ENCODE results near the gene ZNF837. TPM values are rescaled to one million over a fixed set of nuclear protein-coding genes. Genes with fewer than 3 reads are reported as not detected.

ZNF837 gene
- total and polyA plus RNA-seq, 2 of the 13 experiments (the other 11 are each of a cell fraction or from before 2014, with no cell fraction given), result 0.29 to 1.3 TPM

DNA sequence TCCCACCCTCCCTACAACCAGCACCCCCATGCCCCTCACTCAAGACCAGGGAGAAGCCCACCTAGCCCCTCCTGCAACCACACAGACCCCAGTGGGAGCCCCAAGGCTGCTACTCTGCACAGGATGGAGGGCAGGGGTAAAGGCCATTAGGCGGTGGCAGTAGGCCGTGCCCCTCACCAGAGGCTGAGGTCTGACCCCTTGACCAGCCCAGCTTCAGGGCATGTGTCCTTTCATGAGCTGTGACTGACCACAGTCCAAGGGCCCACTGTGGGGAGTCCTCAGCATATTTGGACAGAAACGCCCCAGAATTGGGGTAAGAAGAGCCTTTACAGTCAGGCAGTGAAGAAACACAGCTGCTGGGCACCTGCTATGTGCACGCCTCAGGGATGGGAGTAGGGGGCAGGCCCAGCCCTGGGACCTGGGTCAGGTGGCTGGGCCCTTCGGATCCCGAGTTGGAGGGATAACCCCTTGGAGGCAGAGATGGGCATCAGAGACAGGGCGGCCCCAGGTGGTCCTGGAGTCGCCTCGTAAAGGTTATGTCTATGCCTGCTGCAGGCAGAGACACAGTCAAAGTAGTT lies 4.6 kb upstream of the ZNF837 start (continued):
- TF ChIP-seq, protein P1, sequence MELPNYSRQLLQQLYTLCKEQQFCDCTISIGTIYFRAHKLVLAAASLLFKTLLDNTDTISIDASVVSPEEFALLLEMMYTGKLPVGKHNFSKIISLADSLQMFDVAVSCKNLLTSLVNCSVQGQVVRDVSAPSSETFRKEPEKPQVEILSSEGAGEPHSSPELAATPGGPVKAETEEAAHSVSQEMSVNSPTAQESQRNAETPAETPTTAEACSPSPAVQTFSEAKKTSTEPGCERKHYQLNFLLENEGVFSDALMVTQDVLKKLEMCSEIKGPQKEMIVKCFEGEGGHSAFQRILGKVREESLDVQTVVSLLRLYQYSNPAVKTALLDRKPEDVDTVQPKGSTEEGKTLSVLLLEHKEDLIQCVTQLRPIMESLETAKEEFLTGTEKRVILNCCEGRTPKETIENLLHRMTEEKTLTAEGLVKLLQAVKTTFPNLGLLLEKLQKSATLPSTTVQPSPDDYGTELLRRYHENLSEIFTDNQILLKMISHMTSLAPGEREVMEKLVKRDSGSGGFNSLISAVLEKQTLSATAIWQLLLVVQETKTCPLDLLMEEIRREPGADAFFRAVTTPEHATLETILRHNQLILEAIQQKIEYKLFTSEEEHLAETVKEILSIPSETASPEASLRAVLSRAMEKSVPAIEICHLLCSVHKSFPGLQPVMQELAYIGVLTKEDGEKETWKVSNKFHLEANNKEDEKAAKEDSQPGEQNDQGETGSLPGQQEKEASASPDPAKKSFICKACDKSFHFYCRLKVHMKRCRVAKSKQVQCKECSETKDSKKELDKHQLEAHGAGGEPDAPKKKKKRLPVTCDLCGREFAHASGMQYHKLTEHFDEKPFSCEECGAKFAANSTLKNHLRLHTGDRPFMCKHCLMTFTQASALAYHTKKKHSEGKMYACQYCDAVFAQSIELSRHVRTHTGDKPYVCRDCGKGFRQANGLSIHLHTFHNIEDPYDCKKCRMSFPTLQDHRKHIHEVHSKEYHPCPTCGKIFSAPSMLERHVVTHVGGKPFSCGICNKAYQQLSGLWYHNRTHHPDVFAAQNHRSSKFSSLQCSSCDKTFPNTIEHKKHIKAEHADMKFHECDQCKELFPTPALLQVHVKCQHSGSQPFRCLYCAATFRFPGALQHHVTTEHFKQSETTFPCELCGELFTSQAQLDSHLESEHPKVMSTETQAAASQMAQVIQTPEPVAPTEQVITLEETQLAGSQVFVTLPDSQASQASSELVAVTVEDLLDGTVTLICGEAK (IDR thresholded peaks at IDR 0.05), result no peak
- TF ChIP-seq, protein P1 (CRISPR knock-in tag; IDR thresholded peaks at IDR 0.05), result peak; percentile 36; the same call in 1 of the 2 replicates
- TF ChIP-seq, protein P2, sequence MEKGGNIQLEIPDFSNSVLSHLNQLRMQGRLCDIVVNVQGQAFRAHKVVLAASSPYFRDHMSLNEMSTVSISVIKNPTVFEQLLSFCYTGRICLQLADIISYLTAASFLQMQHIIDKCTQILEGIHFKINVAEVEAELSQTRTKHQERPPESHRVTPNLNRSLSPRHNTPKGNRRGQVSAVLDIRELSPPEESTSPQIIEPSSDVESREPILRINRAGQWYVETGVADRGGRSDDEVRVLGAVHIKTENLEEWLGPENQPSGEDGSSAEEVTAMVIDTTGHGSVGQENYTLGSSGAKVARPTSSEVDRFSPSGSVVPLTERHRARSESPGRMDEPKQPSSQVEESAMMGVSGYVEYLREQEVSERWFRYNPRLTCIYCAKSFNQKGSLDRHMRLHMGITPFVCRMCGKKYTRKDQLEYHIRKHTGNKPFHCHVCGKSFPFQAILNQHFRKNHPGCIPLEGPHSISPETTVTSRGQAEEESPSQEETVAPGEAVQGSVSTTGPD (CRISPR knock-in tag; IDR thresholded peaks at IDR 0.05), result 0 out of 2 replicates have a peak, but pooled peaks have one; percentile 23
- TF ChIP-seq, protein P3, sequence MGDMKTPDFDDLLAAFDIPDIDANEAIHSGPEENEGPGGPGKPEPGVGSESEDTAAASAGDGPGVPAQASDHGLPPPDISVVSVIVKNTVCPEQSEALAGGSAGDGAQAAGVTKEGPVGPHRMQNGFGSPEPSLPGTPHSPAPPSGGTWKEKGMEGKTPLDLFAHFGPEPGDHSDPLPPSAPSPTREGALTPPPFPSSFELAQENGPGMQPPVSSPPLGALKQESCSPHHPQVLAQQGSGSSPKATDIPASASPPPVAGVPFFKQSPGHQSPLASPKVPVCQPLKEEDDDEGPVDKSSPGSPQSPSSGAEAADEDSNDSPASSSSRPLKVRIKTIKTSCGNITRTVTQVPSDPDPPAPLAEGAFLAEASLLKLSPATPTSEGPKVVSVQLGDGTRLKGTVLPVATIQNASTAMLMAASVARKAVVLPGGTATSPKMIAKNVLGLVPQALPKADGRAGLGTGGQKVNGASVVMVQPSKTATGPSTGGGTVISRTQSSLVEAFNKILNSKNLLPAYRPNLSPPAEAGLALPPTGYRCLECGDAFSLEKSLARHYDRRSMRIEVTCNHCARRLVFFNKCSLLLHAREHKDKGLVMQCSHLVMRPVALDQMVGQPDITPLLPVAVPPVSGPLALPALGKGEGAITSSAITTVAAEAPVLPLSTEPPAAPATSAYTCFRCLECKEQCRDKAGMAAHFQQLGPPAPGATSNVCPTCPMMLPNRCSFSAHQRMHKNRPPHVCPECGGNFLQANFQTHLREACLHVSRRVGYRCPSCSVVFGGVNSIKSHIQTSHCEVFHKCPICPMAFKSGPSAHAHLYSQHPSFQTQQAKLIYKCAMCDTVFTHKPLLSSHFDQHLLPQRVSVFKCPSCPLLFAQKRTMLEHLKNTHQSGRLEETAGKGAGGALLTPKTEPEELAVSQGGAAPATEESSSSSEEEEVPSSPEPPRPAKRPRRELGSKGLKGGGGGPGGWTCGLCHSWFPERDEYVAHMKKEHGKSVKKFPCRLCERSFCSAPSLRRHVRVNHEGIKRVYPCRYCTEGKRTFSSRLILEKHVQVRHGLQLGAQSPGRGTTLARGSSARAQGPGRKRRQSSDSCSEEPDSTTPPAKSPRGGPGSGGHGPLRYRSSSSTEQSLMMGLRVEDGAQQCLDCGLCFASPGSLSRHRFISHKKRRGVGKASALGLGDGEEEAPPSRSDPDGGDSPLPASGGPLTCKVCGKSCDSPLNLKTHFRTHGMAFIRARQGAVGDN (CRISPR knock-in tag; IDR thresholded peaks at IDR 0.05), result peak; percentile 11; the same call in 1 of the 2 replicates
- TF ChIP-seq, protein P4, sequence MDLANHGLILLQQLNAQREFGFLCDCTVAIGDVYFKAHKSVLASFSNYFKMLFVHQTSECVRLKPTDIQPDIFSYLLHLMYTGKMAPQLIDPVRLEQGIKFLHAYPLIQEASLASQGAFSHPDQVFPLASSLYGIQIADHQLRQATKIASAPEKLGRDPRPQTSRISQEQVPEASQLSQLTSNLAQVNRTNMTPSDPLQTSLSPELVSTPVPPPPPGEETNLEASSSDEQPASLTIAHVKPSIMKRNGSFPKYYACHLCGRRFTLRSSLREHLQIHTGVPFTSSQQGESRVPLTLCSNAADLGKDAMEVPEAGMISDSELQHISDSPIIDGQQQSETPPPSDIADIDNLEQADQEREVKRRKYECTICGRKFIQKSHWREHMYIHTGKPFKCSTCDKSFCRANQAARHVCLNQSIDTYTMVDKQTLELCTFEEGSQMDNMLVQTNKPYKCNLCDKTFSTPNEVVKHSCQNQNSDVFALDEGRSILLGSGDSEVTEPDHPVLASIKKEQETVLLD (CRISPR knock-in tag; IDR thresholded peaks at IDR 0.05; ENCODE audit: low read depth), result 0 out of 2 replicates have a peak, but pooled peaks have one; percentile 7
- TF ChIP-seq, protein P5, sequence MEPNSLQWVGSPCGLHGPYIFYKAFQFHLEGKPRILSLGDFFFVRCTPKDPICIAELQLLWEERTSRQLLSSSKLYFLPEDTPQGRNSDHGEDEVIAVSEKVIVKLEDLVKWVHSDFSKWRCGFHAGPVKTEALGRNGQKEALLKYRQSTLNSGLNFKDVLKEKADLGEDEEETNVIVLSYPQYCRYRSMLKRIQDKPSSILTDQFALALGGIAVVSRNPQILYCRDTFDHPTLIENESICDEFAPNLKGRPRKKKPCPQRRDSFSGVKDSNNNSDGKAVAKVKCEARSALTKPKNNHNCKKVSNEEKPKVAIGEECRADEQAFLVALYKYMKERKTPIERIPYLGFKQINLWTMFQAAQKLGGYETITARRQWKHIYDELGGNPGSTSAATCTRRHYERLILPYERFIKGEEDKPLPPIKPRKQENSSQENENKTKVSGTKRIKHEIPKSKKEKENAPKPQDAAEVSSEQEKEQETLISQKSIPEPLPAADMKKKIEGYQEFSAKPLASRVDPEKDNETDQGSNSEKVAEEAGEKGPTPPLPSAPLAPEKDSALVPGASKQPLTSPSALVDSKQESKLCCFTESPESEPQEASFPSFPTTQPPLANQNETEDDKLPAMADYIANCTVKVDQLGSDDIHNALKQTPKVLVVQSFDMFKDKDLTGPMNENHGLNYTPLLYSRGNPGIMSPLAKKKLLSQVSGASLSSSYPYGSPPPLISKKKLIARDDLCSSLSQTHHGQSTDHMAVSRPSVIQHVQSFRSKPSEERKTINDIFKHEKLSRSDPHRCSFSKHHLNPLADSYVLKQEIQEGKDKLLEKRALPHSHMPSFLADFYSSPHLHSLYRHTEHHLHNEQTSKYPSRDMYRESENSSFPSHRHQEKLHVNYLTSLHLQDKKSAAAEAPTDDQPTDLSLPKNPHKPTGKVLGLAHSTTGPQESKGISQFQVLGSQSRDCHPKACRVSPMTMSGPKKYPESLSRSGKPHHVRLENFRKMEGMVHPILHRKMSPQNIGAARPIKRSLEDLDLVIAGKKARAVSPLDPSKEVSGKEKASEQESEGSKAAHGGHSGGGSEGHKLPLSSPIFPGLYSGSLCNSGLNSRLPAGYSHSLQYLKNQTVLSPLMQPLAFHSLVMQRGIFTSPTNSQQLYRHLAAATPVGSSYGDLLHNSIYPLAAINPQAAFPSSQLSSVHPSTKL (CRISPR knock-in tag; IDR thresholded peaks at IDR 0.05), result no peak
- no peak for TF ChIP-seq TGIF2 (CRISPR knock-in tag; IDR thresholded peaks at IDR 0.05)
